Measurements from ENCODE around the gene RHBDF2.

RHBDF2 gene

GRCh38 chr17:76459674-76460073 is 41.5 kb downstream of the RHBDF2 start:
- no peak for DNase-seq (ENCODE audit: low spot score)

- peak; percentile 72 for DNase-seq (ENCODE audit: low spot score)
Observed at GRCh38 chr17:76458580-76459490, 42.4 kb downstream of the RHBDF2 start.

DNA sequence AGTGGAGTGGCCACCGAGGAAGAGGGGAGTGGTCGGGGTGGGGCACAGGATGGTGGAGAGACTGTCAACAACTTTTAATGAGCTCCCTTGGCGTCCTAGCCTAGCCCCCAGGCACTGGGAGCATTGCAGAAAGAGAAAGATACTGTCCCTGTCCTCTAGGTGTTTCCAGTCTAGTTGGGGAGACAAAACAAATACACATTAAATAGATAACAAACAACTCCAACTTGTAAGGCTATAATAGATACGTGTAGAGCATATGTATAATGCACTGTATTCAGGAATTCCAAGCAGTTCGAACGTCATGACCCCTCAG is 47.8 kb downstream of the RHBDF2 start:
- no peak for DNase-seq (ENCODE audit: low spot score)

DNA sequence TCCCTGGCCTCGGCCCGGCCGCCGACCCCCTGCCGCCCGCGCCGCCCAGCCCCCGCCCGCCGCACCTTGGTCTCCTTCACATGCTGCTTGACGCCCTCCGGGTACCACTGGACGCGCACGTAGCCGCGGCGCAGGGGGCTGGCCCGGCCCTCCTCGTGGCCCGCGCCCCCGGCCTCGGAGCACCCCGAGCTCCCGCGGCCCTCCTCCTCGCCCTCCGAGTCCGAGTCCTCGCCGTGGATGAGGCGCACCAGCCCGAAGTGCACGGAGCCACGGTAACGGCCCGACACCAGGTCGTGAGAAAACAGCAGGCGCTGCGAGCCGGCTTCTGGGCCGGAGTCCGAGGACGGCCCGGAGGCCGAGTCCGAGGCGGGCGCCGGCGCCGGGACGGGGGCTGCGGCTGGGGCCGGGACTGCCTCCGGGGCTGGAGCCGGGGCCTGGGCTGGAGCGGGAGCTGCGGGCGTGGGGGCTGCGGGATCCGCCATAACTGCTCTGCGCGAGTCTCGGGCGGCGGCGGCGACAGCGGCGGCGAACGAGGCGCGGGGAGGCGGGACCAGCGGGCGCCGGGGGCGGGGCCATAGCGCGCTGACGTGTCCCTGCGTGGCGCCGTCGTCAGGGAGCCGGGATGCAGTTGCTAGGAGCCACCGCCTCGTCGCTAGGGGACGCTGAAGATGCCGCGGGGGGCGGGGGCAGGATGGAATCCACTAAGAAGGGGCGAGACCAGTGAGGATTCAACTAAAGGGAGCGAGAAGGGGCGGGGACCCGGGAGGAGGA is 48.4 kb downstream of the RHBDF2 start, which contains the start of gene UBE2O:
Gene UBE2O (minus strand): TSS at position 493 of the 771 bp plus-strand sequence. CDS start 11 bp downstream, at position 482.
- DNase-seq (ENCODE audit: low spot score) = peak; percentile 87

- DNase-seq (ENCODE audit: low spot score) = no peak
Observed at GRCh38 chr17:76452127-76452659, 49.0 kb downstream of the RHBDF2 start.

DNA sequence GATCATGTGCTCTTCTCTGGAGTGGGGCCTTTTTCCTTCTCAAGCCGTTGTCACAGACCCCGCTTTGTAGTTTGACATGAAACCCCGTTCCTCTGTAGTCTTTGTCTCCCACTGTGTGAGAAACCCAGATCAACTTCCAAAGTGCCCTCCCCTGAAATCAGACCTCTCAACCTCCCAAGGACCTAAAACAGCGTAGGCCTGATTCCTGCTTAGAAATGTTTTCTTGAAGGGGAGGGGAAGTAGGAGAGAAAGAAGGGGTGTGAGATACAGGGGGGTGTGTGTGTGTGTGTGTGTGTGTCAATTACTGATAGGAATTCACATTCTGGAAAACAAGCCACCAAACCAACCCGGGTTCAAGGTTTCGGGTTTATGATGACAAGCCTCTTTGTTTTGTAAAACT is 49.7 kb downstream of the RHBDF2 start:
- DNase-seq (ENCODE audit: low spot score) = no peak

GRCh38 chr17:76449126-76449525 is 52.1 kb downstream of the RHBDF2 start:
- DNase-seq (ENCODE audit: low spot score) = no peak

GRCh38 chr17:76447931-76448652 is 53.1 kb downstream of the RHBDF2 start:
- no peak for DNase-seq (ENCODE audit: low spot score)

DNA sequence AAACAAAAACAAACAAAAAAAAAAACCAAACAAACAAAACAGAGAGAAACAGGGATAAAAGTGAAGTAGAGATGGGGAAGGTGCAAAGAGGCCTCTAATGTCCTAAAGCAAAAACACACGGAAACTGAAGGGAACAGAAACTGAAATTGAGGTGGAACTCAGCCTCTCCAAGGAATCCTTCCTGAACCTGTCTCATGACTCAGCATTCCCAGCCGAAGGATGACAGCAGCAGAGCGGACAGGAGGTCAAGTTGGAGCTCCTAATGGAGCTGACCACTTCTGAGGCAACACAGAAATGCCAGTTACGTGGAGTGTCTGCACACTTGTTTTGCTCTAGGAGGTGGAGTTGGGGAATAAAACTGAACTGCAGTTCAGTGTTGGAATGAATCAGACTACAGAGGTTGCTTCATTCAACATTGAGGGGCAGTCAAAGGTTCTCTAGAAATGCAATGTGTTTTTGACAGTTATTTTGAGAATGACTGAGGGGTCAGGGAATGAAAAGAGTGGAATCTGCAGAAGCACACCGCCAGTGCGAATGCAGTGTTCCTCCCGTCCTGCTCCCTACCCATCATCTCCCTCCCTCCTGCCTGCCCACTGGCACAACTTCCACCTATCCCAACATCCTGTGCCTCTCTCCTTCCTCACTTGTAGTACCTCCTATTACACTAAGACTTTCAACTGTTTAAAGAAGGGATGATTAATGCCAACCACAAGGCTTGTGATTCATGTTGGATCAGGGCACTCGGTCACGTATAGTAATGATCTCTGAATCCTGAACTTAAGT is 54.6 kb downstream of the RHBDF2 start:
- DNase-seq (ENCODE audit: low spot score) = no peak

GRCh38 chr17:76445697-76446448 is 55.4 kb downstream of the RHBDF2 start:
- DNase-seq (ENCODE audit: low spot score) = no peak

- DNase-seq (ENCODE audit: low spot score) = no peak
Observed at GRCh38 chr17:76444518-76445311, 56.5 kb downstream of the RHBDF2 start.

GRCh38 chr17:76442341-76443338 is 58.6 kb downstream of the RHBDF2 start:
- DNase-seq (ENCODE audit: low spot score) = no peak

- DNase-seq (ENCODE audit: low spot score) = no peak
Observed at GRCh38 chr17:76441686-76442340, 59.4 kb downstream of the RHBDF2 start.

GRCh38 chr17:76440751-76441362 is 60.4 kb downstream of the RHBDF2 start:
- no peak for DNase-seq (ENCODE audit: low spot score)

DNA sequence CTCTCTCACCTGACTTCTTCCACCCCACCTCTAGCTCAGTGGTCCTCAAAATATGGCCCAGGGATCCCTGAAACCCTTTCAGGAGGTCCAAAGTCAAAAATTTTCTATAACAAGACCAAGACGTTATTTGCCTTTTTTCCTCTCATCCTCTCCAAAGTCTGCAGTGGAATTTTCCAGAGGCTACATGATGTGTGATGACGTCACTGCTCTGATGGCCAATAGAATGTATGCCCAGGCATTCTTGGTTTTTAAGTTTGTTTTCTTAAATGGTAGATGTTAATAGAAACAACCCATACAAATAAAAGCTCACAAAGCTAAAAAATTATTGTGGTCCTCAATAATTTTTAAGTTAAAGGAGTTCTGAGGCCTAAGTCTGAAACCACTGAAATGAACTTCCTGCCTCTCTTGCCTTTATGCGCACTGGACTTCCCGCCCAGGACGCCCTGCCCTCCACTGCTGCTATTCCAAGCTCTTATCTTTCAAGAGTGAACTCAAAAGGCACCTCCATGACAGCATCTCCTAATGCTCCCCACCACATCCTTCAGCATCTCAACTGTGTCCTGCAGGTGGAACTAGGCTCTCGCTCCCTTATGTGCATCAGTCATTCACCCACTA is 61.8 kb downstream of the RHBDF2 start:
- DNase-seq (ENCODE audit: low spot score) = no peak

DNA sequence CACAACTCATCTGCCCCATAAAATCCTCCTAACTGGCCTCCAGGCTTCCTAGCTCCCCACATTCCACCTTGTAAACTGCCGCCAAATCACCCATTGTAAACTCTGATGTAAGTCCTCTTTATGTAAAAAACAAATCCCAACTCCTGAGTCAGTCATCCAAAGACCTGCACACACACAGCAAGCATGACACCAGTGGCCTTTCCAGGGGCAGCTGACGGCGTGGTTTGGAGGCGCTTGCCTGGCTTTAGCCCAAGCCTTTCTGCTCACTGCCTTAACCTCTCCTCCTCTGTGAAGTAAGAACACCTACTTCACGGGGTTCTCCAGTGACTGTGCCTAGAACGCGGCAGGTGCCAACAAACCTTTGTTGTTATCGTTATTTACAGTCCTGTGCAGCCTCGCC is 62.3 kb downstream of the RHBDF2 start:
- DNase-seq (ENCODE audit: low spot score) = no peak
